C4-2B (cell line): Measurements from ENCODE around the gene SLC24A4.

Experiments
- H3K27ac ChIP-seq: fragments of 450-650 bp; 2 replicates; pipeline ENCODE4 v1.5.1; 2017
- ZFX ChIP-seq: fragments of 450-650 bp; IDR thresholded peaks from 2 replicates; pipeline ENCODE4 v1.6.1; 2017
- TF ChIP-seq, protein P1 (sequence below): fragments of 450-650 bp; conservative IDR thresholded peaks from 2 replicates; pipeline ENCODE4 v1.5.1; 2017; ENCODE audit warnings: mild to moderate bottlenecking

The SLC24A4 gene

DNA sequence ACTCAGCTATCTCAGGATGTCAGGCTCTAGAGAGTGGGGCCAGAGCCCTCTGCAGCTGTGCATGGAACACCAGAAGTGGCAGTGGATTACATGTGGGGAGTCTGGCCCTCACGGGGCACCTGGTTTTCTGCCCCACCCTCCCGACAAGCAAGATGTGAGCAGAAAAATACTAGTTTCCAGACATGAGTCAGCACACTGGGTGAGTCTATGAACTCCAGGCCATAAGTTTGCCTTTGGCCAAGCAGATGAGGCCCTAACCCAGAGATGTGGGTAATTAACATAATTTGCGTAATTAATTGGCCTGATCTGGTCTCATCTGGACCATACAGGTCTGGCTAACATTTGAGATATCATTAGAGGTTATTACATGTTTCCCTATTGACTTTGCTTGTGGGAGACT is 37.7 kb upstream of the SLC24A4 start:
- H3K27ac ChIP-seq = no peak overlapping the region
- TF ChIP-seq ZFX = no peak
- TF ChIP-seq, protein P1, sequence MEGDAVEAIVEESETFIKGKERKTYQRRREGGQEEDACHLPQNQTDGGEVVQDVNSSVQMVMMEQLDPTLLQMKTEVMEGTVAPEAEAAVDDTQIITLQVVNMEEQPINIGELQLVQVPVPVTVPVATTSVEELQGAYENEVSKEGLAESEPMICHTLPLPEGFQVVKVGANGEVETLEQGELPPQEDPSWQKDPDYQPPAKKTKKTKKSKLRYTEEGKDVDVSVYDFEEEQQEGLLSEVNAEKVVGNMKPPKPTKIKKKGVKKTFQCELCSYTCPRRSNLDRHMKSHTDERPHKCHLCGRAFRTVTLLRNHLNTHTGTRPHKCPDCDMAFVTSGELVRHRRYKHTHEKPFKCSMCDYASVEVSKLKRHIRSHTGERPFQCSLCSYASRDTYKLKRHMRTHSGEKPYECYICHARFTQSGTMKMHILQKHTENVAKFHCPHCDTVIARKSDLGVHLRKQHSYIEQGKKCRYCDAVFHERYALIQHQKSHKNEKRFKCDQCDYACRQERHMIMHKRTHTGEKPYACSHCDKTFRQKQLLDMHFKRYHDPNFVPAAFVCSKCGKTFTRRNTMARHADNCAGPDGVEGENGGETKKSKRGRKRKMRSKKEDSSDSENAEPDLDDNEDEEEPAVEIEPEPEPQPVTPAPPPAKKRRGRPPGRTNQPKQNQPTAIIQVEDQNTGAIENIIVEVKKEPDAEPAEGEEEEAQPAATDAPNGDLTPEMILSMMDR = no peak

DNA sequence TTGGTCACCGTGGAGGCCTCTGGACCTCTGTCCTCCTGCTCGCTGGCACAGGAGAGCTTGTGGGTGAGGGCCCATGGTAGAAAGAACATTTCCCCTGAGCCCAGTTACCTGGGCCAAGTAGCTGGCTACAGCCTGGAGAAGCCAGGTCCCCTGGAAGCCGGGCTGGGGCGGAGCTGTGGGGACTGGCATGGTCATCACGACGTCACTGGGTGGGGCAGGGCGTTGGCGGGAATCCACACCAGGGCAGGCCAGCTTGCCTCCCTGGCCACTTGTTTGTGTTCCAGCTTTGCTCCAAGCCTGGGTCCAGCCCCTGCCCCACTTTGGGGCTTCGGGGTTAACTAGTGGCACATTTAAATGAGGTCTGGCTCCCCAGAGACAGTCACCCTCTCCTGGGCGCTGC is 35.0 kb upstream of the SLC24A4 start:
- no peak overlapping the region for H3K27ac ChIP-seq
- TF ChIP-seq ZFX = no peak
- TF ChIP-seq, protein P1 = no peak

DNA sequence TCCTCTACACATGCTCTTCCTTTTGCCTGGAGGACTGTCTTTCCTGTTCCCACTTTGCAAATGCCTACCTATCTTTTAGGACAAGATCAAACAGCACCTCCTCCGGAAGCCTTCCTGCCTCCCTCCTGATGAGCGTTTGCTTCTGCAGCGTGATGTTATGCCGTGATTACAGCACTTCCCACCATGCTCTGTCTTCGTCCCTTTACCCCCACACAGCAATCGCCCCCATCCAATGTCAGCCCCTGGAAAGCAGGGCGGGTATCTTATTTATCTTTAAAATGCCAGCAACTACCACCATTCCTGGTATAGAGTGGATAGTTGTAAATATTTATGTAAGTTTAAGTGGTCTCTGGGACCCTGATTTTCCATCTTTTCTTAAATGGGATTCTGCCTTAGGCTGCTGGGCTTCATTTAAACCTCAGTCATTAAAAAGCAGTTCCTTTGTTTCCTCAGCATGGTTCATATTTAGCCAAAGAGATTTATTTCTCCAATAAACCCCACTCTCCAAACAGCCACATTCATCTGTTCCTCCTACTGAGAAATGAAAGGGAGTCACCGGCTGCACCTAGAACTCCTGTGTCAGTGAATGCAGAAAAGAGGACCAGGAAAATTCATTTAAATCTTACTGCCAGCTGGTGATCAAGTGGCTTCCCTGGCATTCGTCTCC is 33.8 kb upstream of the SLC24A4 start:
- TF ChIP-seq, protein P1 = no peak
- no peak for TF ChIP-seq ZFX
- H3K27ac ChIP-seq = no peak overlapping the region

DNA sequence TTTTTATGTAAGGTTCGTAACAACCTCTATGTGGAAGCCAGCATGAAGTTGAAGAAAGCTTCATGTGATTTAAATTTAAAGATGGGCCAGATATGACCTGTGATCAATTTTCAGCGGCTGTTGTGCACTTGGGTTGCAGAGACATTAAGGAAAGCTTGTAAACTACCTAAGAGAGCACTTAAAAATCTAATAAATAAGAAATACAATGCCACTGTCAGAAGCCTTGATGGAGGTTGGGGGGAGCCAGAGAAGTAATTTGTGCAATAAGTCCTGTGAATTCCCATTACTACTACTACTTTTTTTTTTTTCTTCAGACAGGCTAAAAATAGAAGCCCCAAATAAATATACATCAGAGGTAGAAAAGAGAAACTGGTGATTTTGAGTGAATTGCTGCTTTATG is 30.3 kb upstream of the SLC24A4 start:
- no peak for TF ChIP-seq ZFX
- TF ChIP-seq, protein P1 = no peak
- no peak overlapping the region for H3K27ac ChIP-seq

DNA sequence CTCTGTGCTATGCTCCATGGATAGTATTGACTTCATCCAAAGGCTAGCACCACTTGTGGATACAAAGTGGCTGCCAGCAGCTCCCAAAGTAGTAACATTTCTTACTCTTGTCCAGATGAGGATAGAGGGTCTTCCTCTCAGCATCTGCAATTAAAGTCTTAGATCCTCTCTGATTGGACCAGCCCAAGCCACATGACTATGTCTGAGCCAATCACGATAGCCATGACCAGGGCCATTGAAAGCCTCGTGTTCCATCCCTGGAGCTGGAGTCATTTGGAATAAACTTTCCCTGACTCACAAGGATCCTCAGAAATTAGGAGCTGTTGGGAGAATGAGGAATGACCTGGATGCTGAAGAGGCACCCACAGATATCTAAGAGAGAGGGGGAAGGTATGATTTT is 28.5 kb upstream of the SLC24A4 start:
- TF ChIP-seq ZFX = no peak
- TF ChIP-seq, protein P1 = no peak

DNA sequence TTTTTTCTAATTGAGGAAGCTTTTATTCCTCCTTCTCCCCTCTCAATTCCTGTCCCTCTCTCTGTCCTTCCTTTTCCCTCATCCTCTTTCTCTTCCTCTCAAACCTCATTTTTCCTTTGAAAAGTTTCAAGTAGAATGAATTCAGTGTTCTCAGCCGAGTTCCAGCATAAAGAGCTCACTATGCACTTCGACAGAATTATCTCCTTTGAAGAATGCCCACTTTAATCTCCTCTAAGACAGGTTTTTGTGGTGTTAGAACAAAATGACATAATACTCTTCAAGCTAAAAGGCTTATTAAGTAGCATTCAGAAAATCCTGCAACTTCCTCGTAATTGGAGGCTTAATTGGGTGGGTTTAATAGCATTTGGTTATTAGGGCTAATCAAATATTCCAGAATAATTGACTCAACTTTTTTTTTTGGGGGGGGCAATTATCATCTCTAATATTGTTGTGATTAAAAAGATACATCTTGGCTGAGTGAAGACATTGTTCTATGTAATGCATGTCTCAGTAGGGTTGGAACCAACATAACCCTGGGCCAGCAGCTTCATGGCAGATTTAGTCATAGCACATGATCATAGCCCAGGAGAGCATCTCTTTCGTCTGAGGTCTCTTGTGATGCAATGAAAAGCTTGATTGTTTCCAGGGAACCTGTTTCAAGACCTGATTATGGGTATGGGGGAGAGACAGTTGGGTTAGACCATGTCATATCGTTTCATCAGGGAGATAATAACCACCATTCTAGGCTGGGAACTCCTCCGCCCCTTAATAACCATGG is 25.0 kb upstream of the SLC24A4 start:
- H3K27ac ChIP-seq = no peak overlapping the region
- no peak for TF ChIP-seq ZFX
- TF ChIP-seq, protein P1 = no peak

More for the DNA sequence above, 28.5 kb upstream of the SLC24A4 start:
- H3K27ac ChIP-seq = no peak overlapping the region

DNA sequence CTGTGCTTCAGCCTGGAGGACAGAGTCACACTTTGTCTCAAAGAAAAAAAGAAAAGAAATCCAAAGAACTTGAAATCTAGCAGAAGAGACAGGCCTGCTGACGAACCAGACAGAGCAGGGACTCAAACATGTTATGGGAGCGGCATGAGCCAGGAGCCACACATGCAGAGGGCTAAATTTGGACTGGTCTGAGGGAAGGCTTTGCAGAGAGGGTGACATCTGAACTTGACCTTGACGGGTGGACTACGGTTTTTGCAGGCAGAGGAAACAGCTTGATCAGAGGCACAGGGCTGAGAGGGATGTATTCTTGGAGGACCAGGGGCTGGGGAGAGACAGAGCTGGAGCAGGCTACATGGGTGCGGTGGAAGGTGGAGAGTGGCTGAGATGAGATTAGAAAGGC is 20.5 kb upstream of the SLC24A4 start:
- no peak for TF ChIP-seq ZFX
- TF ChIP-seq, protein P1 = no peak
- no peak overlapping the region for H3K27ac ChIP-seq
